ENCODE results near the gene ATP2B2. TPM values are rescaled to one million over a fixed set of nuclear protein-coding genes. Genes with fewer than 3 reads are reported as not detected.

ATP2B2 gene
- total and polyA plus RNA-seq, 7 donors = 0.08 to 6.5 (median 0.77) TPM

DNA sequence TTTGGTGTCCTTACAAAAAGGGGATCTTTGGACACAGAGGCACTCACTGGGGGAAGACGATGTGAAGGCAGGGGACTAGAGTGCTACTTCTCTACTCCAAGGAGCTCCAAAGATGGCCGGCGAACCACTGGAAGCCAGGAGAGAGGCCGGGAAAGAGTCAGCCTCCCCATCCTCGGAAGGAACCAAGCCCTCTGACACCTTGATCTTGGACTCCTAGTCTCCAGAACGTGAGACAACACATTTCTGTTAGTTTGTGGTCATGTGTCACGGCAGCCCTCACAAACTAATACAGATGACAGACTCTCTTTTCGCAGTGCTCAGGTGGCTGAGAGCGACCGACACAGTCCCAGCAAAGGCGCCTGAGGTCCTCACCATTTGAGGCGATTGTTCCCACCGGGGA, 24.4 kb upstream of the ATP2B2 start:
- Histone ChIP-seq H3K4me1 (no peaks in the 10 kb centered on the region), H3K36me3 (ENCODE audit: insufficient read depth in 1 of 2, low read depth in 1 of 2) (no peaks in the 10 kb centered on the region), H3K9me3 (no peaks in the 10 kb centered on the region), H3K4me3 (no peak overlapping the region), H3K27ac (no peak overlapping the region), H3K27me3 (ENCODE audit: insufficient read depth in 3 of 3, low read length in 2 of 3) (no peaks in the 10 kb centered on the region)
- WGBS, 3 donors = 88 to 90% (median 89%) methylated on average over 13 of the region's 13 CpGs
- ATAC-seq = no peak
- TF ChIP-seq, protein P1, sequence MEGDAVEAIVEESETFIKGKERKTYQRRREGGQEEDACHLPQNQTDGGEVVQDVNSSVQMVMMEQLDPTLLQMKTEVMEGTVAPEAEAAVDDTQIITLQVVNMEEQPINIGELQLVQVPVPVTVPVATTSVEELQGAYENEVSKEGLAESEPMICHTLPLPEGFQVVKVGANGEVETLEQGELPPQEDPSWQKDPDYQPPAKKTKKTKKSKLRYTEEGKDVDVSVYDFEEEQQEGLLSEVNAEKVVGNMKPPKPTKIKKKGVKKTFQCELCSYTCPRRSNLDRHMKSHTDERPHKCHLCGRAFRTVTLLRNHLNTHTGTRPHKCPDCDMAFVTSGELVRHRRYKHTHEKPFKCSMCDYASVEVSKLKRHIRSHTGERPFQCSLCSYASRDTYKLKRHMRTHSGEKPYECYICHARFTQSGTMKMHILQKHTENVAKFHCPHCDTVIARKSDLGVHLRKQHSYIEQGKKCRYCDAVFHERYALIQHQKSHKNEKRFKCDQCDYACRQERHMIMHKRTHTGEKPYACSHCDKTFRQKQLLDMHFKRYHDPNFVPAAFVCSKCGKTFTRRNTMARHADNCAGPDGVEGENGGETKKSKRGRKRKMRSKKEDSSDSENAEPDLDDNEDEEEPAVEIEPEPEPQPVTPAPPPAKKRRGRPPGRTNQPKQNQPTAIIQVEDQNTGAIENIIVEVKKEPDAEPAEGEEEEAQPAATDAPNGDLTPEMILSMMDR (IDR thresholded peaks at IDR 0.05) = no peak
- intact Hi-C loops (cut with DNase I) = no loop called here
- no peak for DNase-seq

DNA sequence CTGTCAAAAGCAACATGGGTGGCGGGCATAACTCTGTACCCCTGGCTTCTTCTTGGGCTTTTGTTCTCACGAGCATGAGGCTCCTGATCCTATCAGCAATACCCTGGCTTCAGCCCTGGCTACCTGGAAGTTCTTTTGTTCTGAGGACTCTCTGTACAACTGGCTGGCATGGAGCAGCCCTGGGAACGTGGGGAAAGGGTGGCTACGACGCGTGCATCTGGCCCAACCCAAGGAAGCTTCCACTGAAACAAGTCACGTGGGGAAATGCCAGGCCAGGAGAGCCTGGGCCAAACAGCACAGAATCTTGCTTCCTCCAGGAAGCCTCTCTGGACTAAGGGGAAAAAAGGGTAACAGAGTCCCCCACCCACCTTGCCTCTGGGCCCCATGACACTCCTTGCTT, 22.7 kb upstream of the ATP2B2 start:
- TF ChIP-seq, protein P1 (IDR thresholded peaks at IDR 0.05) = no peak
- no peaks in the 10 kb centered on the region for H3K27me3 ChIP-seq (ENCODE audit: insufficient read depth in 3 of 3, low read length in 2 of 3)
- no peaks in the 10 kb centered on the region for H3K4me1 ChIP-seq
- no peak overlapping the region for H3K27ac ChIP-seq
- ATAC-seq (no peak), DNase-seq (no peak)
- no peaks in the 10 kb centered on the region for H3K36me3 ChIP-seq (ENCODE audit: insufficient read depth in 1 of 2, low read depth in 1 of 2)
- intact Hi-C loops (cut with DNase I) = no loop called here
- no peak overlapping the region for H3K4me3 ChIP-seq
- H3K9me3 ChIP-seq = no peaks in the 10 kb centered on the region
- 70 to 71% (median 71%) methylated on average over 7 of the region's 7 CpGs for WGBS, 3 donors

DNA sequence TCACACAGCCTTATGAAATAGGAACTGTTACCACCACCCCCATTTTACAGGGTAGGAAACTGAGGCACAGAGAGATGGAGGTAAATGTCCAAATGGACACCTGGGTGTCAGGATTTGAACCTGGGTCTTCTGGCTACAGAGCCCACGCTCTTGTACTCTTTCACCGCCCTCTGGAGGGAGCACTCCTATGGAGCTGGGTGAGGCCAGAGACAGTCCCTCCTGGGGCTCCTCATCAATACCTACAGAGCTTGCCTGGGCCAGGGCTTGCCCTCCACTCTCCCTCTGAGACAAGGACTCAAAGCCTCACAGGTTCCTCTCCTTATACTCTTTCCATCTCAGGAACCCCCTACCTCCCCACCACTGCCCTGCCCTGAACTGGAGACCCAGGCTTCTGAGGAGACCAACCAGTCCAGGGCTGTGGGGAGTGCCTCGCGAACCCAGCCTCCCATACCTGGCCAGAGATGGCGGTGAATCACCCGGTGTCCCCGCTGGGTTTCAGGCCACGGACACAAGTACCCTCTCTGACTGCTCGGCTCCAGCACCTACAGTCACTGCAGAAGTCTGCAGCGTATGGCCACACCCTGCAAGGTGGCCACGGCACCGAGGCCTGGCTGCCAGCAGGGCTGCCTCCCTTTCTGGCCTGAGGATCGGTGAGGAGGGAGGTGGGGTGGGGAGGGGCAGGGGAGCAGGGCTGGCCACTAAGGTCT, 22.1 kb upstream of the ATP2B2 start:
- Histone ChIP-seq H3K4me3 (no peak overlapping the region), H3K4me1 (no peaks in the 10 kb centered on the region), H3K36me3 (ENCODE audit: insufficient read depth in 1 of 2, low read depth in 1 of 2) (no peaks in the 10 kb centered on the region), H3K27me3 (ENCODE audit: insufficient read depth in 3 of 3, low read length in 2 of 3) (no peaks in the 10 kb centered on the region), H3K27ac (no peak overlapping the region), H3K9me3 (no peaks in the 10 kb centered on the region)
- intact Hi-C loops (cut with DNase I) = no loop called here
- ATAC-seq = no peak
- TF ChIP-seq, protein P1 (IDR thresholded peaks at IDR 0.05) = no peak
- 82 to 87% (median 85%) methylated on average over 13 of the region's 13 CpGs for WGBS, 3 donors
- DNase-seq = no peak

DNA sequence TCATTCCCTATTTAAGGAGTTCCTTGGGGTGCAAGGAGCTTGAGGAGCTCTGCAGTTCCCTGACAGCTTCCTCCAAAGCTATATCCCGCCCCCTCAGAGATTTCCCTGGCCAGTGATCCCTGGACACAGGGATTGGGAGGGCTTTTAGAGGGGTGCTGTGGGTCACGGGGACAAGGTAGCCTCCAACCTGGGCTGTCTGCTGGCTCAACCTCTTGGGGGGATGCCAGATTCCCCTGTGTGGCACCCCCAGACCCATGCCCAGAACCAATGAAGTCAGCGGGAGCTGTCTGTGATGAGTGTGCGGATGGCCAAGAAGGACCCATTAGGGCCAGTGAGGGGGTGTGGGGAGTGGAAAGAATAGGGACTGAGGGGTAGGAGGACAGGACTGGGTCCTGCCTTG, 21.0 kb upstream of the ATP2B2 start:
- no peaks in the 10 kb centered on the region for H3K36me3 ChIP-seq (ENCODE audit: insufficient read depth in 1 of 2, low read depth in 1 of 2)
- H3K4me3 ChIP-seq = no peak overlapping the region
- WGBS, 3 donors = 83 to 89% (median 87%) methylated on average over 4 of the region's 4 CpGs
- TF ChIP-seq, protein P1 (IDR thresholded peaks at IDR 0.05) = no peak
- intact Hi-C loops (cut with DNase I) = no loop called here
- H3K4me1 ChIP-seq = no peaks in the 10 kb centered on the region
- ATAC-seq (no peak), DNase-seq (no peak)
- no peaks in the 10 kb centered on the region for H3K27me3 ChIP-seq (ENCODE audit: insufficient read depth in 3 of 3, low read length in 2 of 3)
- no peaks in the 10 kb centered on the region for H3K9me3 ChIP-seq
- H3K27ac ChIP-seq = no peak overlapping the region

DNA sequence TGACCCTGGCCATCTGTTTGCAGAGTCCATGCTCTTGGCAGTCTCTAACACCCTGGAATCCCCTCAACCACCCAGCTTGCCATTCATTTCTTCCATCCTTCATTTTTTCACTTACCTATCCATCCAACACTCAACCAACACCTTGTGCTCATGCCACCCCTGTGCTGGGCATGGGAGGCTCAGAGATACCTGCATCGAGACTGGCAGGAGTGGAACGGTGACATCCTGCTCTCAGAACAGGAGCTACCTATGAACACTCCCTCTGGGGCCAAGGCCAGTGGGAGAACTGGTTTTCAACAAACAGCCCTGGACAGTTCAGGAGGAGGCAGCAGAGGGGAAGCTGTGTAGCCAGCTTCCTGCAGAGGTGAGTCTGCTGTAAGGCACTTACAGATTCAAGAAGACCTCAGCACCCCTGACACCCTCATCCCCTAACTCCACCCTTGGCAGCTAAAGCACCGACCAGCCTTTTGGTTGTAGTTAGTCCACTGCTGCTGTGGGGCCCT, 19.5 kb upstream of the ATP2B2 start:
- Histone ChIP-seq H3K27me3 (ENCODE audit: insufficient read depth in 3 of 3, low read length in 2 of 3) (no peaks in the 10 kb centered on the region), H3K4me3 (no peak overlapping the region), H3K4me1 (peaks cover under 1% of the 10 kb centered on the region), H3K36me3 (ENCODE audit: insufficient read depth in 1 of 2, low read depth in 1 of 2) (no peaks in the 10 kb centered on the region), H3K27ac (no peak overlapping the region), H3K9me3 (no peaks in the 10 kb centered on the region)
- no peak for ATAC-seq
- intact Hi-C loops (cut with DNase I) = no loop called here
- 77 to 79% (median 77%) methylated on average over 3 of the region's 3 CpGs for WGBS, 3 donors
- TF ChIP-seq, protein P1 (IDR thresholded peaks at IDR 0.05) = no peak
- DNase-seq = no peak

All from psoas muscle (tissue), 8 donors.